ENCODE results near the gene PLA2G2C. TPM values are rescaled to one million over a fixed set of nuclear protein-coding genes. Genes with fewer than 3 reads are reported as not detected.

Gene PLA2G2C
- total and polyA plus RNA-seq, 2 of the 8 experiments (the other 6 are each of a cell fraction or from before 2014, with no cell fraction given): not detected

- Histone ChIP-seq H3K4ac (replicated peaks; ENCODE audit: insufficient read length, low read depth, low read length) (peak overlapping the region; percentile 72), H2BK20ac (ENCODE audit: low read length) (no peak overlapping the region), H3K79me1 (ENCODE audit: low read depth, low read length) (no peaks in the 10 kb centered on the region), H3K23ac (ENCODE audit: insufficient read length) (no peak overlapping the region), H2AFZ (ENCODE audit: low read length) (no peak overlapping the region), H2BK120ac (replicated peaks; ENCODE audit: low read depth, low read length) (no peak overlapping the region), H4K5ac (ENCODE audit: insufficient read length, low read depth, low read length) (no peak overlapping the region), H3K4me1 (replicated peaks in 1 of 4; ENCODE audit: control insufficient read depth in 3 of 4, insufficient read depth in 4 of 4, low read length in 3 of 4) (peaks cover 0 to 11% (median 5%) of the 10 kb centered on the region in 4 experiments; a peak in 6 of 7 replicates), H2BK5ac (ENCODE audit: low read depth, low read length) (no peak overlapping the region), H3K9ac (replicated peaks in 1 of 4; ENCODE audit: extremely low read depth in 1 of 4, low read depth in 3 of 4, low read length in 3 of 4) (no peak overlapping the region), H3K4me3 (ENCODE audit: extremely low read depth in 1 of 4, insufficient read depth in 2 of 4, low read depth in 3 of 4, low read length in 4 of 4) (no peak overlapping the region), H4K8ac (ENCODE audit: extremely low read depth, insufficient read depth, low read length) (0 out of 2 replicates have a peak overlapping the region, but pooled peaks have one; percentile 9), H2BK15ac (ENCODE audit: low read length) (peak overlapping the region; percentile 46; the same call in 1 of the 2 replicates), H3K4me2 (ENCODE audit: insufficient read depth in 1 of 2, low read depth in 2 of 2, low read length in 2 of 2) (no peak overlapping the region), H3K23me2 (ENCODE audit: low read depth, low read length) (no peaks in the 10 kb centered on the region), H3K9me3 (ENCODE audit: insufficient read depth in 2 of 2, low read depth in 1 of 2, low read length in 1 of 2) (no peaks in the 10 kb centered on the region), H2AK5ac (ENCODE audit: low read depth, low read length) (no peak overlapping the region), H2BK12ac (ENCODE audit: low read depth, low read length) (0 out of 2 replicates have a peak overlapping the region, but pooled peaks have one; percentile 50), H3K14ac (ENCODE audit: insufficient read length) (no peak overlapping the region), H3K27me3 (replicated peaks in 1 of 4; ENCODE audit: control insufficient read depth in 3 of 4, extremely low read depth in 1 of 4, insufficient read depth in 3 of 4, low read length in 3 of 4) (no peaks in the 10 kb centered on the region), H3K79me2 (ENCODE audit: control insufficient read depth in 1 of 2, insufficient read depth in 2 of 2, low read length in 2 of 2) (no peaks in the 10 kb centered on the region), H3K18ac (ENCODE audit: extremely low read depth, low read length) (no peak overlapping the region; the same call in 1 of the 2 replicates), H3K36me3 (ENCODE audit: control insufficient read depth in 2 of 4, insufficient read depth in 4 of 4, low read length in 3 of 4) (no peaks in the 10 kb centered on the region), H4K91ac (replicated peaks; ENCODE audit: insufficient read length, low read length) (peak overlapping the region; percentile 84), H3K56ac (replicated peaks; ENCODE audit: insufficient read length, low read depth, low read length) (no peak overlapping the region), H4K20me1 (replicated peaks in 1 of 2; ENCODE audit: control insufficient read depth in 1 of 2, insufficient read depth in 2 of 2, low read length in 2 of 2) (no peaks in the 10 kb centered on the region), H3K27ac (ENCODE audit: low read depth, low read length) (no peak overlapping the region)
- ChIA-PET POLR2A (ENCODE audit: partially characterized antibody) (no interaction called here), CTCF (ENCODE audit: partially characterized antibody) (interaction anchor here (0.8 to 13.5 kb wide), 9 partner anchors 10 to 444 kb away, joined by 3 to 127 read pairs (median 6); partner anchors contain the start of genes PLA2G2A and PLA2G2E)
- FAIRE-seq: no peak
- 93% methylated on average over 22 of the region's 27 CpGs; no CpG with 5 or more reads in 1 of the 2 experiments for WGBS, 2 experiments (ENCODE audit: extremely low coverage in 1 of 2, insufficient coverage in 1 of 2, insufficient read length in 1 of 2, insufficient replicate concordance in 2 of 2, low coverage in 1 of 2, low lambda C conversion rate in 2 of 2, missing lambda C conversion rate in 1 of 2)
- DNase-seq (ENCODE audit: low read depth in 1 of 2, low spot score in 2 of 2): no peak
- TF ChIP-seq POLR2AphosphoS5 (IDR thresholded peaks at IDR 0.05; ENCODE audit: low read depth, low read length) (no peak), SP4 (IDR thresholded peaks at IDR 0.05; ENCODE audit: low read length) (no peak), SIN3A (conservative IDR thresholded peaks at IDR 0.05 in 1 of 2, IDR thresholded peaks at IDR 0.05 in 1 of 2; ENCODE audit: low read depth in 1 of 2, low read length in 2 of 2) (no peak), TBP (IDR thresholded peaks at IDR 0.05; ENCODE audit: low read depth, low read length) (no peak), TCF12 (IDR thresholded peaks at IDR 0.05; ENCODE audit: low read depth, low read length) (no peak), ATF3 (IDR thresholded peaks at IDR 0.05; ENCODE audit: insufficient read depth, low read depth, low read length) (no peak), NRF1 (IDR thresholded peaks at IDR 0.05; ENCODE audit: low read depth, low read length) (no peak), HDAC2 (IDR thresholded peaks at IDR 0.05; ENCODE audit: borderline replicate concordance in 1 of 2, low read depth in 2 of 2, low read length in 2 of 2) (no peak), SIX5 (IDR thresholded peaks at IDR 0.05; ENCODE audit: low read depth, low read length) (no peak), SUZ12 (IDR thresholded peaks at IDR 0.05; ENCODE audit: low read length) (no peak), POU5F1 (IDR thresholded peaks at IDR 0.05; ENCODE audit: low read depth, low read length) (no peak), SRF (IDR thresholded peaks at IDR 0.05; ENCODE audit: low read depth, low read length) (no peak), CEBPB (IDR thresholded peaks at IDR 0.05; ENCODE audit: low read depth, low read length) (no peak)
Observed at GRCh38 chr1:20149601-20150325, 36.6 kb downstream of the PLA2G2C start.

Measured in H1 (cell line).